Forelimb muscle (tissue), 1 donor: ENCODE measurements around the gene MTCL1. TPM values are rescaled to one million over a fixed set of nuclear protein-coding genes. Genes with fewer than 3 reads are reported as not detected.

Experiments used
- DNase-seq: peaks from one replicate; pipeline ENCODE4 v3.0.0-alpha.2; 2013; ENCODE audit warnings: low read depth
- polyA plus RNA-seq: library from polyadenylated mRNA; unstranded; fragments of 120-200 nt; gene quantifications from one replicate; pipeline ENCODE4 v1.2.1, GENCODE V29; 2013; ENCODE audit not compliant: insufficient read length

Gene MTCL1
- polyA plus RNA-seq, 1 donor = 33.0 TPM

GRCh38 chr18:8688216-8688800, 17.0 kb upstream of the MTCL1 start:
- DNase-seq = no peak

GRCh38 chr18:8688816-8689215, 16.5 kb upstream of the MTCL1 start:
- DNase-seq = no peak

GRCh38 chr18:8689517-8689916, 15.8 kb upstream of the MTCL1 start:
- no peak for DNase-seq

GRCh38 chr18:8694891-8695290, 10.5 kb upstream of the MTCL1 start:
- no peak for DNase-seq

- DNase-seq = no peak
Observed at GRCh38 chr18:8695932-8696517, 9.3 kb upstream of the MTCL1 start.

- DNase-seq = no peak
Observed at GRCh38 chr18:8696749-8697211, 8.6 kb upstream of the MTCL1 start.

GRCh38 chr18:8699126-8699525, 6.2 kb upstream of the MTCL1 start:
- DNase-seq = no peak

- DNase-seq = no peak
Observed at GRCh38 chr18:8699948-8700347, 5.4 kb upstream of the MTCL1 start.

- DNase-seq = no peak
Observed at GRCh38 chr18:8701546-8702118, 3.7 kb upstream of the MTCL1 start.

GRCh38 chr18:8702668-8703067, 2.7 kb upstream of the MTCL1 start:
- no peak for DNase-seq

GRCh38 chr18:8703092-8703709, 2.2 kb upstream of the MTCL1 start:
- no peak for DNase-seq

GRCh38 chr18:8703781-8704301, 1.5 kb upstream of the MTCL1 start:
- DNase-seq = no peak

- DNase-seq = no peak
Observed at GRCh38 chr18:8704361-8705237, 757 bp upstream of the MTCL1 start.

- DNase-seq = no peak
Observed at GRCh38 chr18:8705961-8706790, 820 bp downstream of the MTCL1 start.

GRCh38 chr18:8706791-8707555, 1.6 kb downstream of the MTCL1 start:
- no peak for DNase-seq

GRCh38 chr18:8707556-8708300, 2.4 kb downstream of the MTCL1 start:
- no peak for DNase-seq

GRCh38 chr18:8708670-8709069, 3.3 kb downstream of the MTCL1 start:
- DNase-seq = no peak

- no peak for DNase-seq
Observed at GRCh38 chr18:8709248-8710059, 4.1 kb downstream of the MTCL1 start.
